GM23338 (cell line): Measurements from ENCODE around the gene C3orf49. TPM values are rescaled to one million over a fixed set of nuclear protein-coding genes. Genes with fewer than 3 reads are reported as not detected.

Source experiments
- ATAC-seq: fragments of 200-7000 bp; cut with Tn5 transposase; 3 replicates; pipeline ENCODE4 v1.9.1; 2020
- DNase-seq: peaks from one replicate; pipeline ENCODE4 v3.0.0-alpha.2; 2015; ENCODE audit warnings: low spot score
- H2AFZ ChIP-seq: fragments of 200-600 bp; sonication (generic); 2 replicates; pipeline ENCODE4 v1.8.0; 2016; ENCODE audit warnings: antibody characterized with exemption, mild to moderate bottlenecking, moderate library complexity
- H3F3A ChIP-seq: fragments of 200-600 bp; sonication (generic); replicated peaks from 2 replicates; pipeline ENCODE4 v1.8.0; 2017; ENCODE audit warnings: antibody characterized with exemption, mixed run types, low read depth
- H3K27ac ChIP-seq: fragments of 200-600 bp; sonication (generic); 2 replicates; pipeline ENCODE4 v1.6.1; 2016; ENCODE audit warnings: low read depth
- H3K27me3 ChIP-seq: fragments of 200-600 bp; sonication (generic); 2 replicates; pipeline ENCODE4 v1.8.0; 2016; ENCODE audit warnings: mild to moderate bottlenecking, mixed run types, moderate library complexity; ENCODE audit not compliant: insufficient read depth
- H3K36me3 ChIP-seq: fragments of 200-600 bp; sonication (generic); 2 replicates; pipeline ENCODE4 v1.8.0; 2016; ENCODE audit warnings: mild to moderate bottlenecking; ENCODE audit not compliant: insufficient read depth
- H3K4me1 ChIP-seq: fragments of 200-600 bp; sonication (generic); 2 replicates; pipeline ENCODE4 v1.8.0; 2016; ENCODE audit warnings: mild to moderate bottlenecking, moderate library complexity; ENCODE audit not compliant: insufficient read depth
- H3K4me2 ChIP-seq: fragments of 200-600 bp; sonication (generic); 2 replicates; pipeline ENCODE4 v1.7.1; 2017; ENCODE audit warnings: mixed run types
- H3K4me3 ChIP-seq: fragments of 200-600 bp; sonication (generic); 2 replicates; pipeline ENCODE4 v1.6.1; 2016; ENCODE audit warnings: mixed run types
- H3K79me2 ChIP-seq: fragments of 200-600 bp; sonication (generic); replicated peaks from 2 replicates; pipeline ENCODE4 v1.8.0; 2017; ENCODE audit warnings: mild to moderate bottlenecking; ENCODE audit not compliant: insufficient read depth
- H3K9me2 ChIP-seq: fragments of 200-600 bp; sonication (generic); 2 replicates; pipeline ENCODE4 v1.8.0; 2017; ENCODE audit not compliant: insufficient read depth
- H4K20me1 ChIP-seq: fragments of 200-600 bp; sonication (generic); replicated peaks from 2 replicates; pipeline ENCODE4 v1.8.0; 2017; ENCODE audit warnings: mild to moderate bottlenecking; ENCODE audit not compliant: insufficient read depth
- H3K27ac Mint-ChIP-seq: 2 replicates; pipeline ENCODE4 v1.8.0; 2020; ENCODE audit warnings: inconsistent platforms, mild to moderate bottlenecking, moderate library complexity, mixed read lengths
- H3K27me3 Mint-ChIP-seq: 3 replicates; pipeline ENCODE4 v1.8.0; 2022; ENCODE audit warnings: low read depth, mild to moderate bottlenecking, moderate library complexity, mixed read lengths, inconsistent platforms; ENCODE audit not compliant: insufficient read depth, poor library complexity
- H3K36me3 Mint-ChIP-seq: 3 replicates; pipeline ENCODE4 v1.8.0; 2021; ENCODE audit warnings: low read depth, mild to moderate bottlenecking, inconsistent platforms, moderate library complexity, mixed read lengths
- H3K4me1 Mint-ChIP-seq: 3 replicates; pipeline ENCODE4 v1.8.0; 2020; ENCODE audit warnings: mild to moderate bottlenecking, inconsistent platforms, mixed read lengths
- H3K4me3 Mint-ChIP-seq: 3 replicates; pipeline ENCODE4 v1.8.0; 2021; ENCODE audit warnings: moderate library complexity, mild to moderate bottlenecking, inconsistent platforms, mixed read lengths
- H3K9me3 Mint-ChIP-seq: 3 replicates; pipeline ENCODE4 v1.8.0; 2020; ENCODE audit warnings: moderate library complexity, mild to moderate bottlenecking, inconsistent platforms, mixed read lengths
- CREB1 ChIP-seq: fragments of 250-450 bp; sonication (Bioruptor Pico); IDR thresholded peaks from 2 replicates; pipeline ENCODE4 v1.5.0; 2020; ENCODE audit warnings: low read depth, mild to moderate bottlenecking, moderate library complexity
- CTCF ChIP-seq, 2 experiments: fragments of 200-600 bp in 1 of 2; sonication (generic) in 1 of 2; conservative IDR thresholded peaks; 2 replicates each; pipeline versions ENCODE4 v1.5.1 to v1.6.1; 2016 to 2017; ENCODE audit warnings: antibody characterized with exemption in 2 of 2, low read depth in 2 of 2, mild to moderate bottlenecking in 2 of 2, moderate library complexity in 1 of 2
- EZH2 ChIP-seq: fragments of 200-600 bp; sonication (generic); IDR thresholded peaks from one replicate; pipeline ENCODE4 v1.8.0; 2017; ENCODE audit warnings: antibody characterized with exemption, mild to moderate bottlenecking, low read depth; ENCODE audit not compliant: unreplicated experiment
- EZH2phosphoT487 ChIP-seq: fragments of 200-600 bp; sonication (generic); IDR thresholded peaks from one replicate; pipeline ENCODE4 v1.8.1; 2018; ENCODE audit warnings: antibody characterized with exemption; ENCODE audit not compliant: unreplicated experiment
- JUNB ChIP-seq: IDR thresholded peaks from one replicate; pipeline ENCODE4 v1.6.1; 2016; ENCODE audit warnings: antibody characterized with exemption; ENCODE audit not compliant: unreplicated experiment
- NANOG ChIP-seq: IDR thresholded peaks from 2 replicates; pipeline ENCODE4 v1.6.1; 2016; ENCODE audit warnings: antibody characterized with exemption, borderline replicate concordance
- POLR2AphosphoS5 ChIP-seq: IDR thresholded peaks from 2 replicates; pipeline ENCODE4 v1.6.1; 2016; ENCODE audit warnings: antibody characterized with exemption, low read depth
- STAT1 ChIP-seq: IDR thresholded peaks from one replicate; pipeline ENCODE4 v1.6.1; 2016; ENCODE audit warnings: antibody characterized with exemption; ENCODE audit not compliant: unreplicated experiment
- ZNF114 ChIP-seq: fragments of 250-450 bp; sonication (Bioruptor Pico); IDR thresholded peaks from 2 replicates; pipeline ENCODE4 v1.5.0; 2020; ENCODE audit warnings: mild to moderate bottlenecking, moderate library complexity
- ZNF331 ChIP-seq: fragments of 250-450 bp; sonication (Bioruptor Pico); IDR thresholded peaks from 2 replicates; pipeline ENCODE4 v1.5.0; 2020; ENCODE audit warnings: low read depth, mild to moderate bottlenecking, moderate library complexity
- polyA plus RNA-seq: library from polyadenylated mRNA; unstranded; fragments of >200 nt; fragmentation: Nextera tagmentation; extraction: Ambion mirVana; gene quantifications from 2 replicates; pipeline ENCODE4 v1.2.1, GENCODE V29; 2016
- total RNA-seq: library from RNA; depleted of rRNA; stranded (reverse); fragments of >200 nt; shearing (Covaris generic); gene quantifications from 2 replicates; pipeline ENCODE4 v1.2.3, GENCODE V29; 2014
- TF ChIP-seq, protein P1 (sequence below): IDR thresholded peaks from 2 replicates; pipeline ENCODE4 v1.6.1; 2016; ENCODE audit warnings: antibody characterized with exemption
- TF ChIP-seq, protein P2 (sequence below): IDR thresholded peaks from one replicate; pipeline ENCODE4 v1.6.1; 2018; ENCODE audit warnings: antibody characterized with exemption; ENCODE audit not compliant: unreplicated experiment

The C3orf49 gene
- total and polyA plus RNA-seq, 2 experiments from 2014 or later: 0.23 TPM; not detected in 1

DNA sequence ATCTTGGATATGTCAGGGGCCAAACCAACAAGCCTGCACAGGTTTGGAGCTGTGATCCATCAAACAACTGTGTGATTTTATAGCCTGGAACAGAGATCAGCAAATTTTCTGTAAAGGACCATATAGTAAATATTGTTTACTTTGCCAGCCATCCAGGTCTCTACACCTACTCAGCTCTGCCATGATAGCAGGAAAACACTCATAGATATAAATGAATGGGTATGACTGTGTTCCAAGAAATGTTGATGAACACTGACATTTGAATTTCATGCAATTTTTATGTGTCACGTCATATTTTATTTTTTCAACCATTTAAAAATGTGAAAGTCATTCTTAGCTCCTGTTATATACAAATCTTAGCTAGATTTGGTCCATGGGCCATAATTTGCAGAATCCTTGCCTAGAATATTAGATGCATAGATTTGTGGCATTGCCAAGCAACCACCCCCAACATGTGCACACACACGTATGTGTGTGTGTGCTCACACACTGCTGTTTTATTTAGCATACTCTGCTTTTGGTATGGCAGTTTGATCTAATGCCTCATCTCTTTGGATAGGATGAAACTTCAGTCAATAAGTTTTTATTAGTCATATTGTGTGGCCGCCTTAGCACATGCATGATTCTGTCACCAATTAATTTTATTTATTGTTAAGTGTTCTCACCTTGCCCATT, 51.0 kb downstream of the C3orf49 start:
- H4K20me1 ChIP-seq: no peaks in the 10 kb centered on the region
- DNase-seq: no peak

DNA sequence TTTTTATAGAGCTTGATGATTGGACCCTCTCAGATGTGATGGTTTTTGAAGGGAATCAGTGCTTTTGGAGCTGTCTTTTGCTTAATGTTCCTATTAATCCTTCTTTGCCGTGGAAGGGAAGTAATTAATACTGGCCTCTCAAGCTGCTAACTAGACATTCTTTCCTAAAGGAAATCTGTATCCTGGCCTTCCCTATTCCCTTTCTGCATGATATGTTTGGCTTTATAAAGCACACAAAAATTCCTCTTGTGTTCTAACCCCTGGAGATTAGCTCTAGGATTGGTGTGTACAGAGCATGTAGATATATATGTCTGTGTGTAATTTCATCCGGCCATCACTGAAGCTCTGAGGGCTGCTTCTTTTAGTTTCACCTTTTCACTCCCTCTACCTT, 51.5 kb downstream of the C3orf49 start:
- H3K27me3 Mint-ChIP-seq: no peaks in the 10 kb centered on the region
- Histone ChIP-seq H3K4me2 (no peak overlapping the region), H4K20me1 (no peaks in the 10 kb centered on the region), H3K79me2 (peaks cover 98% of the 10 kb centered on the region), H3K27ac (no peak overlapping the region), H3K4me3 (no peak overlapping the region), H3K36me3 (no peaks in the 10 kb centered on the region), H3K4me1 (peaks cover 14% of the 10 kb centered on the region), H3F3A (no peaks in the 10 kb centered on the region), H3K9me2 (no peaks in the 10 kb centered on the region), H2AFZ (no peak overlapping the region), H3K27me3 (no peaks in the 10 kb centered on the region)
- no peak for DNase-seq
- H3K4me3 Mint-ChIP-seq: no peak overlapping the region
- H3K4me1 Mint-ChIP-seq: peaks cover 20% of the 10 kb centered on the region
- H3K27ac Mint-ChIP-seq: no peak overlapping the region
- no peaks in the 10 kb centered on the region for H3K9me3 Mint-ChIP-seq
- ATAC-seq: peak; percentile 37; the same call in 1 of the 3 replicates
- H3K36me3 Mint-ChIP-seq: peaks cover 7% of the 10 kb centered on the region; the same call in 2 of the 3 replicates
- TF ChIP-seq NANOG (no peak), CREB1 (CRISPR knock-in tag) (no peak), ZNF114 (CRISPR knock-in tag) (no peak), EZH2phosphoT487 (no peak), POLR2AphosphoS5 (no peak), EZH2 (no peak), JUNB (no peak), CTCF (conservative IDR thresholded peaks at IDR 0.05; ENCODE audit: low read depth in 2 of 2) (no peak)
- TF ChIP-seq, protein P1, sequence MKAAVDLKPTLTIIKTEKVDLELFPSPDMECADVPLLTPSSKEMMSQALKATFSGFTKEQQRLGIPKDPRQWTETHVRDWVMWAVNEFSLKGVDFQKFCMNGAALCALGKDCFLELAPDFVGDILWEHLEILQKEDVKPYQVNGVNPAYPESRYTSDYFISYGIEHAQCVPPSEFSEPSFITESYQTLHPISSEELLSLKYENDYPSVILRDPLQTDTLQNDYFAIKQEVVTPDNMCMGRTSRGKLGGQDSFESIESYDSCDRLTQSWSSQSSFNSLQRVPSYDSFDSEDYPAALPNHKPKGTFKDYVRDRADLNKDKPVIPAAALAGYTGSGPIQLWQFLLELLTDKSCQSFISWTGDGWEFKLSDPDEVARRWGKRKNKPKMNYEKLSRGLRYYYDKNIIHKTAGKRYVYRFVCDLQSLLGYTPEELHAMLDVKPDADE: no peak
- TF ChIP-seq, protein P2, sequence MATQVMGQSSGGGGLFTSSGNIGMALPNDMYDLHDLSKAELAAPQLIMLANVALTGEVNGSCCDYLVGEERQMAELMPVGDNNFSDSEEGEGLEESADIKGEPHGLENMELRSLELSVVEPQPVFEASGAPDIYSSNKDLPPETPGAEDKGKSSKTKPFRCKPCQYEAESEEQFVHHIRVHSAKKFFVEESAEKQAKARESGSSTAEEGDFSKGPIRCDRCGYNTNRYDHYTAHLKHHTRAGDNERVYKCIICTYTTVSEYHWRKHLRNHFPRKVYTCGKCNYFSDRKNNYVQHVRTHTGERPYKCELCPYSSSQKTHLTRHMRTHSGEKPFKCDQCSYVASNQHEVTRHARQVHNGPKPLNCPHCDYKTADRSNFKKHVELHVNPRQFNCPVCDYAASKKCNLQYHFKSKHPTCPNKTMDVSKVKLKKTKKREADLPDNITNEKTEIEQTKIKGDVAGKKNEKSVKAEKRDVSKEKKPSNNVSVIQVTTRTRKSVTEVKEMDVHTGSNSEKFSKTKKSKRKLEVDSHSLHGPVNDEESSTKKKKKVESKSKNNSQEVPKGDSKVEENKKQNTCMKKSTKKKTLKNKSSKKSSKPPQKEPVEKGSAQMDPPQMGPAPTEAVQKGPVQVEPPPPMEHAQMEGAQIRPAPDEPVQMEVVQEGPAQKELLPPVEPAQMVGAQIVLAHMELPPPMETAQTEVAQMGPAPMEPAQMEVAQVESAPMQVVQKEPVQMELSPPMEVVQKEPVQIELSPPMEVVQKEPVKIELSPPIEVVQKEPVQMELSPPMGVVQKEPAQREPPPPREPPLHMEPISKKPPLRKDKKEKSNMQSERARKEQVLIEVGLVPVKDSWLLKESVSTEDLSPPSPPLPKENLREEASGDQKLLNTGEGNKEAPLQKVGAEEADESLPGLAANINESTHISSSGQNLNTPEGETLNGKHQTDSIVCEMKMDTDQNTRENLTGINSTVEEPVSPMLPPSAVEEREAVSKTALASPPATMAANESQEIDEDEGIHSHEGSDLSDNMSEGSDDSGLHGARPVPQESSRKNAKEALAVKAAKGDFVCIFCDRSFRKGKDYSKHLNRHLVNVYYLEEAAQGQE: no peak

More for the DNA sequence above, 51.0 kb downstream of the C3orf49 start:
- Histone ChIP-seq H3K36me3 (no peaks in the 10 kb centered on the region), H3K79me2 (peaks cover 97% of the 10 kb centered on the region), H2AFZ (no peak overlapping the region), H3K4me3 (no peak overlapping the region), H3K4me1 (peaks cover 18% of the 10 kb centered on the region), H3K27ac (no peak overlapping the region), H3K27me3 (no peaks in the 10 kb centered on the region), H3F3A (no peaks in the 10 kb centered on the region), H3K9me2 (no peaks in the 10 kb centered on the region), H3K4me2 (no peak overlapping the region)
- H3K9me3 Mint-ChIP-seq: no peaks in the 10 kb centered on the region
- ATAC-seq: no peak
- TF ChIP-seq EZH2 (no peak), STAT1 (no peak), CTCF (conservative IDR thresholded peaks at IDR 0.05; ENCODE audit: low read depth in 2 of 2) (no peak), EZH2phosphoT487 (no peak), ZNF331 (CRISPR knock-in tag) (no peak), JUNB (no peak)
- H3K4me1 Mint-ChIP-seq: peaks cover 20% of the 10 kb centered on the region
- no peak overlapping the region for H3K4me3 Mint-ChIP-seq
- no peaks in the 10 kb centered on the region for H3K27me3 Mint-ChIP-seq
- no peak overlapping the region for H3K27ac Mint-ChIP-seq
- peaks cover 7% of the 10 kb centered on the region for H3K36me3 Mint-ChIP-seq
